Astrocyte of the hippocampus (primary cell): ENCODE results near the gene WNT6.
A peak's percentile ranks its signal among the peaks of the same experiment; 100 is the strongest.

Experiments
- DNase-seq: peaks from one replicate; pipeline ENCODE4 v3.0.0; 2011; ENCODE audit warnings: low read depth, low spot score

Gene WNT6

DNA sequence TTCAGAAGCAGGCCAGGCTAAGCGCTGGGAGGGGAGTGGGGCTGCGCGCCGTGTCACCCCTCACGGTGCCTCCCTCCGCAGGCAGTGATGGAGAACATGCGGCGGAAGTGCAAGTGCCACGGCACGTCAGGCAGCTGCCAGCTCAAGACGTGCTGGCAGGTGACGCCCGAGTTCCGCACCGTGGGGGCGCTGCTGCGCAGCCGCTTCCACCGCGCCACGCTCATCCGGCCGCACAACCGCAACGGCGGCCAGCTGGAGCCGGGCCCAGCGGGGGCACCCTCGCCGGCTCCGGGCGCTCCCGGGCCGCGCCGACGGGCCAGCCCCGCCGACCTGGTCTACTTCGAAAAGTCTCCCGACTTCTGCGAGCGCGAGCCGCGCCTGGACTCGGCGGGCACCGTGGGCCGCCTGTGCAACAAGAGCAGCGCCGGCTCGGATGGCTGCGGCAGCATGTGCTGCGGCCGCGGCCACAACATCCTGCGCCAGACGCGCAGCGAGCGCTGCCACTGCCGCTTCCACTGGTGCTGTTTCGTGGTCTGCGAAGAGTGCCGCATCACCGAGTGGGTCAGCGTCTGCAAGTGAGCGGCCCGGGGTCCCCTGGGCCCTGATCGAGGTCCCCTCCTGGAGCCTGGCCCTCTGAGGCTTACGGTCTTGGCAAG, 33.2 kb downstream of the WNT6 start:
- peak; percentile 74 for DNase-seq

GRCh38 chr2:218893349-218894150, 33.9 kb downstream of the WNT6 start:
- DNase-seq: no peak

DNA sequence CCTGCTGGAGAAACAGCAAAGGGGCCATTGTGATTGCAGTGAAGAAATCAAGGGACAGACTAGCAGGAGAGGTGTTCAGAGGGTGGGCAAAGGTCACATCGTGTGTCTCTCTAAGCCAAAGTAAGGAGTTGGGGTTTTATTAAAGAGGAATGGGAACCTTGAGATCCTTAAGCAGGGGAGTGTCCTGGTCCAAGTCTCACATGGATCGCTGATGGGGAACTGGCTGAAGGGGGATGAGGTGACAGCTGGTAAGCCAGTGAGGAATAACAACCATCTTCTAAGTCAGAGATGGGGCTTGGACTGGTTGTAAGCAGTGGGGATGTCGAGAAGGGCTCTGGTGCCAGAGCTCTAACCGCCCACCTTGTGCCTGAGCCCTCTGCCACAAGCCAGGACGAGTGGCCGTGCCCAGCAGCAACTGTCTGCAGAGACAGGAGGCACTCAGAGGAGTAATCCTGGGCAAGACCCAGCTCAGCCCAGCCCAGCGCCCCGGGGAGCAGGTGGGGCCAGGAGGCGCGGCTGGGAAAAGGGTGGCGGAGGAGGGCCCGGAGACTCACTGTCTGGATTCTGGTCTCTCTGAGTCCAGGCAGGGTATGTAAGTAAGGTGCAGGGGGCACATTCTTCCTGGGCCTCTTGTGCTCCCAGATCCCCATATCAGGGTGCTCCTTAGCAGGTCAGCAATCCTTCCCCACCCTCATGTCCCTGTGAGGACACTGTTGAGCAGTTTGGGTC, 34.7 kb downstream of the WNT6 start:
- no peak for DNase-seq

DNA sequence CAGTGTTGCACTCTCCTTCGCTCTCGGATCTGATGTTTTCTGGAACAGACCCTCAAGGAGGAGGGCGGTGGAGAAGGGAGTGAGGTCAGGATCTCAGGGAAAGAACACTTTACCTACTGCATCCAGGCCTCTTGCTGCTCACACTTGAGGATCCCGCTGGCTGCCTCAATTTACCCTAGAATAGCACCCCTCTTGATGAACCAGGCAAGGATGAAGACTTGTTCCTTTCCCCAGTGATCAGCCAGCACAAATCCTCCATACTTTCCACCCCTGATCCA, 35.2 kb downstream of the WNT6 start:
- no peak for DNase-seq

DNA sequence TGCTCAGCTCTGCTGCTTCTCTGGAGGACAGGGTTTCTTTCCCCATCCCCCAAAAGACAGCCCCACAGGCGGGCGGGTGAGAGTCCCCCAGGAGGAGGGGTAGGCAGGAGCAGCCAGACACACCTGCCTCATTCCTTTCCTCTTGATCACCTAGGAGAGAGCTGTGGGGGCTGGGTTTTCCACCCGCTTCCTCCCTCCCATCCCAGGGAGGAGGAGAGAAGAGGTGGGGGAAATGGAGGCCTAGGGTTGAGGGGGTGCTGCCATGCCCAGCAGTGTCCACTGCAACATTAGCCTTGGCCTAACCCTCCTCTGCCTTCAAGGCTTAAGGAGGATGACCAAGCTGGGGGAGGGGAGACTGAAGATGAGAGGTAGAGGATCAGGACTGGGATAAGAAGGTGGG, 35.7 kb downstream of the WNT6 start:
- no peak for DNase-seq

- no peak for DNase-seq
These were observed 36.3 kb downstream of the WNT6 start for GRCh38 chr2:218895759-218896500.

DNA sequence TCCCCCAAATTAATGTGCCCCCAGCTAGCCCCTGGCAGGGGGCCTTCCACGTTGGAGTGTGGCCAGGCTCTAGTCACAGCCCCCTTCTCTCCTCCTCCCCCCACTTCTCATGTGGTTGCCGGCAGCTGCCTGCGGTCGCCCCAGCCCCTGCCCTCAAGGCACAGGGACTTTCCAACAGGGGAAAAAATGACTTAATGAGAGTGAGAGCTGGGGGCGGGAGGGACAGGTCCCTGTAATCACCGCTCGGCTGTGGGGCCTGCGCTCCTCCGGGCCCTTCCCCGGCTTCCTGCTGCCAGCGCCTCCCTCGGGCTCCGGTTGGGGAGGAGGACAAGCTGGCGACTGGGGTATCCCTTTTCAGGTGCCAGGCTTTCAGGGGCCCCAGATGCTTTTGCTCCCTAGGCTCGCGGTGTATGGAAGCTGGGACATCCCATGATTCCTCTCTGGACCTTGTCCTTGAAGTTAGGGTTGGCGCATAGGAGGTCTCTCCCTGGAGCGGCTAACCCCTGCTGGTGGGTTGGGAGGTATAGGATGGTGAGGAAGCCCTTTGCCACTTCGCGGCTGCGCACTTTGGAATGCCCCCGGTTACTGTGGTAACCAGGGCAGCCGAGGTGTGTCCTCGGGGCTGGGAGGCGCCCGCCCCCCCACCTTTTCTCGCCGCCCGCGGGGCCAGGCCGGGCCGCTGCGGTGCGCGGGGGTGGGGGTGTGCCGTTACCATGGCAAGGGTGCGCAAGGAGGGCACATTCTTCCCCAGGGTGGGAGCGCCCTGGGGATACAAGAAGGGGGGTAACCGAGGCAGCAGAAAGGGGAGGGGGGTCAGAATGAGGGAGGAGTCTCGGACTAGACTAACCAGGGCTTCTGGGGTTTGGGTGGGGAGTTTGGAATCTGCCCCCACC, 37.1 kb downstream of the WNT6 start:
- peak; percentile 82 for DNase-seq

DNA sequence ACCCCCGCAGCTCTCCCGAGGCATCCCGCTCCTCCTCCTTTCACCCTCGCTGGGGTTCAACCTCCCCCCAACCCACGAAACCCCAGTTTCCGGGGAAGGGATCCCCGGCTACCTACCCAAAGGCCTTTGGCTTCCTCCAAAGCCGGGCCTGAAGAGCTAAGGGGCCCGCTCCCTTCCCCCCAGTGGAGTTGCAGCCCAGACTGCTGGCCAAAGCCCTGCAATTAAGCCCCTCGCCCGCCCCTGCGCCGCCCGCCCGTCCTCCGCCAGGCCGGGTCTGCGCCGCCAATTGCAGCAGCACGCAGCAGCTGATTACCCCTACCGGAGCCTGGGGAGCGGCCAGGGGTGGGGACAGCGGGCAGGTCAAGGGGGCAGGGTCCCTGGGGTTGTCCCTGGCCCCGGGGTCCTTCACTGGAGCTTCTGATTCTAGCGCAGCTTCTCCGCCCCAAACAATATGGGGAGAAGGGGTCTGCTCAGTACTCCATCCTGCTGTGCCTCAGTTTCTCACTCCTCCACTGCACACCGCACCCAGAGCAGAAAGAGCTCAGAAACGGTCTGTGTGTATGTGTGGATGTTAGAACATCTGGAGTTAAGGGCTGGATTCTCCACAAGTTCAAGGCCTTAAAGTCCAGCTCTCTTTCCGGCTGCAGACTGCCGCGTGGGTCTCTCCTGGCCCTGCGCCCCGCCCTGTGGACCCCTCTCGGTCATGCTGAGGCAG, 37.9 kb downstream of the WNT6 start:
- no peak for DNase-seq

GRCh38 chr2:218898109-218898878, 38.7 kb downstream of the WNT6 start:
- peak; percentile 53 for DNase-seq

- no peak for DNase-seq
These were observed 39.5 kb downstream of the WNT6 start for GRCh38 chr2:218899147-218899546.

DNA sequence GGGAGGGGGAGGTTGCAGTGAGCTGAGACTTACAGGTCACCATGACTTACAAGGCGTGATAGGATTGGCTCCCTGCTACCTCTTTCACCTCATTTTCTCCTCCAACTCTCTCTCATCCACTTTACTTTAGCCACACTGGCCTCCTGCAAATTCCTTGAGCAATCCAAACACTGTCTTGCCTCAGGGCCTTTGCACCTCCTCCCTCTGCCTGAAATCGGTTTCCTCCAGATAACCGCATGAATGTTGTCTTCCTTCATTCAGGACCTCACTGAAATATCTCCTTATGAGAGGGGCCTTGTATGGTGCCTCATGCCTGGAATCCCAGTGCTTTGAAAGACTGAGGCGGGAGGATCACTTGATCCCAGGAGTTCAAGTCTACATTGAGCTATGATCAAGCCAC, 42.8 kb downstream of the WNT6 start:
- no peak for DNase-seq

GRCh38 chr2:218904176-218904575, 44.6 kb downstream of the WNT6 start:
- DNase-seq: no peak

DNA sequence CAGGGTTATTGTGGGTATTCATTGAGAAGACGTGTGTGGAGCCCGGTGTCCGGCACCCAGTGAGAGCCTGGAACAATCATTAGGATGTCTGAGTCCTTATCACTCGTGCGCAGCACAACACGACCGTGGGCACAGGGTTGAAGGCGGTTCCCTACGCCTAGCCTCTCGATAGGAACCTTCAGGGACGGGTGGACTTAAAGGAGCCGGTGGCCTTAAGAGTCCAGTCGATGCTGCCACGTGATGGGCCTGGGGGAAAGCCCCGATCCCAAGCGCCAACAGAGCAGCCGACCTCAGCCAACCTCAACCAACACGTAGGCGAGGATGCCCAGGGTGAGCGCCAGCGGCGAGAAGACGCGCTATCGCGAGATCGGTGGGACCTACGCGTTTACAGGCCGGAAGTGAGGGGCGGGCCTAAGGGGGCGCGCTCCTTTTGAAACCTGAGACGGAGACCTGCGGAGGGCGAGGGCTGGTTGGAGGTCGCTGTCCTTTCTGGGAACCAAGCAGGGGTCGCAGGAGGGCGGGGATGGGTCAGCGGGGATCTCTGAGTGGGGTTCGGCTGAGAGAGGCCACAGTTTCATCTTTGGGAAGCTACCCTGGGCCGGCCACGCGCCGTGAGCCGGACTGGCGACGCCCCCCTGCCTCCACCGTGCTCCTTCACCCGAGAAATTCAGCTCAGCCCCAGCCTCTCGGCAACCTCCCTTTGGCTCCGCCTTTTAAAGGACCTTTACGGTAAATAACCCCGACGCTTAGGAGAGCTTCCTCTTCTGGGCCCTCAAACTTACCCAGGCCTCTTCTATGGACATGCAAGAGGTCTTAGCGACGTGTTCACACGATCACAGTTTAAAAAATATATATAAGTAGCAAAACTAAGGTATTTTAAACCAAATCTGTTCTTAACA, 49.4 kb downstream of the WNT6 start:
- DNase-seq: peak; percentile 91

DNA sequence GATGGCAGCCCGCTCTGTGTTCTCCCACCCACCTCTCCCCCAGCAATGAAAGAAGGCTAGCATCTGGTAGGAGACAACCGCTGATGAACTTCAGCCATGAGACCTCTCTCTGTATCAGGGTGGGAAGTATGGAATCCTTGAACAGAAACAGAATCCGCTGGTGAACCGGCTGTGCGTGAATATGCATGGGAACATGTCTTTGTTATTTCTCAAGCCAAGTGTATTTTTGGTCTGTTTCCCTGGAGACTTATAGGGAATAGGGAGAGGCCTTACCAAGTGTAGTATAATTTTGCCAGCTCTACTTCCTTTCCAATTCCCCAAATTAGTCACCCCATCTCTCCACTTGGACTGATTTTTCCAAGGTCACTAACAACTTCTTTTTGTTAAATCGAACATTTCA, 51.1 kb downstream of the WNT6 start:
- no peak for DNase-seq

- no peak for DNase-seq
These were observed 60.9 kb downstream of the WNT6 start for GRCh38 chr2:218920504-218920903.
